Type B pancreatic cell (in vitro differentiated cells): ENCODE results near the gene GABPA. TPM values are rescaled to one million over a fixed set of nuclear protein-coding genes. Genes with fewer than 3 reads are reported as not detected.
"Not testable (repeated sequence)": the region's sequence is repeated elsewhere in the genome, so short reads cannot be mapped to it uniquely, and the experiment has no call there.

ENCODE experiments used
- DNase-seq: peaks from one replicate; pipeline ENCODE4 v3.0.0; 2021; ENCODE audit warnings: mixed read lengths; ENCODE audit not compliant: unreplicated experiment; ENCODE audit errors: extremely low spot score
- H3K27ac Mint-ChIP-seq: 2 replicates; pipeline ENCODE4 v1.8.0; 2021; ENCODE audit warnings: mild to moderate bottlenecking, mixed read lengths
- H3K27me3 Mint-ChIP-seq: 2 replicates; pipeline ENCODE4 v1.8.0; 2021; ENCODE audit warnings: mixed read lengths
- H3K36me3 Mint-ChIP-seq: 2 replicates; pipeline ENCODE4 v1.8.0; 2021; ENCODE audit warnings: mixed read lengths
- H3K4me1 Mint-ChIP-seq: one replicate; pipeline ENCODE4 v1.8.0; 2021; ENCODE audit warnings: mixed read lengths; ENCODE audit not compliant: unreplicated experiment
- H3K4me3 Mint-ChIP-seq: 2 replicates; pipeline ENCODE4 v1.8.0; 2021; ENCODE audit warnings: mild to moderate bottlenecking, mixed read lengths
- H3K9me3 Mint-ChIP-seq: 2 replicates; pipeline ENCODE4 v1.8.0; 2021; ENCODE audit warnings: mixed read lengths
- CTCF ChIP-seq: fragments of 200-600 bp; sonication (generic); conservative IDR thresholded peaks from 2 replicates; pipeline ENCODE4 v1.5.0; 2021; ENCODE audit warnings: antibody characterized with exemption, mild to moderate bottlenecking
- total RNA-seq: library from RNA; stranded (reverse); gene quantifications from 2 replicates; pipeline ENCODE4 v1.2.1, GENCODE V29; 2021; ENCODE audit warnings: low replicate concordance

GABPA gene
- total RNA-seq, 1 donor from 2014 or later, result 26.4 TPM

GRCh38 chr21:25700741-25701140, 34.0 kb upstream of the GABPA start:
- Mint-ChIP-seq H3K4me1 (peaks cover 6% of the 10 kb centered on the region), H3K36me3 (peaks cover 4% of the 10 kb centered on the region), H3K9me3 (no peaks in the 10 kb centered on the region), H3K27me3 (no peaks in the 10 kb centered on the region), H3K27ac (no peak overlapping the region), H3K4me3 (no peak overlapping the region)
- no peak for TF ChIP-seq CTCF
- no peak for DNase-seq

- Mint-ChIP-seq H3K27me3 (no peaks in the 10 kb centered on the region), H3K4me1 (peaks cover 6% of the 10 kb centered on the region), H3K36me3 (peaks cover 4% of the 10 kb centered on the region), H3K4me3 (no peak overlapping the region), H3K9me3 (no peaks in the 10 kb centered on the region), H3K27ac (no peak overlapping the region)
- TF ChIP-seq CTCF, result no peak
- no peak for DNase-seq
These were observed 33.2 kb upstream of the GABPA start for GRCh38 chr21:25701529-25701928.

- DNase-seq, result no peak
- Mint-ChIP-seq H3K36me3 (no peaks in the 10 kb centered on the region), H3K27ac (no peak overlapping the region), H3K4me1 (no peaks in the 10 kb centered on the region), H3K9me3 (no peaks in the 10 kb centered on the region), H3K27me3 (no peaks in the 10 kb centered on the region), H3K4me3 (no peak overlapping the region)
- peak; percentile 95 for TF ChIP-seq CTCF
These were observed 26.2 kb upstream of the GABPA start for GRCh38 chr21:25708467-25709065.

GRCh38 chr21:25709684-25710265, 25.0 kb upstream of the GABPA start:
- no peak overlapping the region for H3K27ac Mint-ChIP-seq
- TF ChIP-seq CTCF, result no peak

GRCh38 chr21:25710550-25710949, 24.2 kb upstream of the GABPA start:
- H3K36me3 Mint-ChIP-seq, result no peaks in the 10 kb centered on the region
- no peak for DNase-seq
- H3K9me3 Mint-ChIP-seq, result no peaks in the 10 kb centered on the region
- no peaks in the 10 kb centered on the region for H3K27me3 Mint-ChIP-seq
- H3K27ac Mint-ChIP-seq, result no peak overlapping the region
- no peaks in the 10 kb centered on the region for H3K4me1 Mint-ChIP-seq
- no peak overlapping the region for H3K4me3 Mint-ChIP-seq
- TF ChIP-seq CTCF, result no peak

More at GRCh38 chr21:25709684-25710265, 25.0 kb upstream of the GABPA start:
- H3K27me3 Mint-ChIP-seq, result no peaks in the 10 kb centered on the region
- no peaks in the 10 kb centered on the region for H3K9me3 Mint-ChIP-seq
- H3K36me3 Mint-ChIP-seq, result no peaks in the 10 kb centered on the region
- no peak overlapping the region for H3K4me3 Mint-ChIP-seq
- no peak for DNase-seq
- H3K4me1 Mint-ChIP-seq, result no peaks in the 10 kb centered on the region

GRCh38 chr21:25714066-25714465, 20.7 kb upstream of the GABPA start:
- H3K4me1 Mint-ChIP-seq, H3K27ac Mint-ChIP-seq, H3K9me3 Mint-ChIP-seq, H3K4me3 Mint-ChIP-seq, H3K27me3 Mint-ChIP-seq, DNase-seq: not testable (repeated sequence)
- H3K36me3 Mint-ChIP-seq, result peaks cover 11% of the 10 kb centered on the region
